H1 (cell line): ENCODE data around the gene CCDC33.

Source experiments
- BRCA1 ChIP-seq: IDR thresholded peaks from 2 replicates; pipeline ENCODE4 v1.6.1; 2012; ENCODE audit warnings: low read depth, low read length, improper control_type of control experiment
- EP300 ChIP-seq, 2 experiments: IDR thresholded peaks; 1 replicate in 1 of 2; 2 replicates in 1 of 2; pipeline ENCODE4 v1.6.1; 2011 to 2012; ENCODE audit warnings: low read depth in 2 of 2, low read length in 2 of 2, mild to moderate bottlenecking in 2 of 2, borderline replicate concordance in 1 of 2, inconsistent platforms in 1 of 2, moderate library complexity in 1 of 2
- POLR2A ChIP-seq, 2 experiments: IDR thresholded peaks; 1 replicate in 1 of 2; 2 replicates in 1 of 2; pipeline ENCODE4 v1.6.1; 2011; ENCODE audit warnings: low read depth in 2 of 2, low read length in 2 of 2, mild to moderate bottlenecking in 2 of 2; ENCODE audit errors: control extremely low read depth in 1 of 2
- POLR2AphosphoS5 ChIP-seq: IDR thresholded peaks from 2 replicates; pipeline ENCODE4 v1.6.1; 2011; ENCODE audit warnings: low read depth, low read length
- RFX5 ChIP-seq: IDR thresholded peaks from 2 replicates; pipeline ENCODE4 v1.6.1; 2011; ENCODE audit warnings: low read depth, low read length, improper control_type of control experiment, borderline replicate concordance
- RNF2 ChIP-seq: fragments of 200-900, 300-1000 bp; sonication (generic); IDR thresholded peaks from 2 replicates; pipeline ENCODE4 v1.7.1; 2016; ENCODE audit warnings: borderline replicate concordance, low read depth, mild to moderate bottlenecking, antibody characterized with exemption, low read length; ENCODE audit not compliant: poor library complexity, severe bottlenecking; ENCODE audit errors: missing control alignments
- RXRA ChIP-seq: IDR thresholded peaks from 2 replicates; pipeline ENCODE4 v1.6.1; 2011; ENCODE audit warnings: low read depth, mild to moderate bottlenecking, low read length, moderate library complexity; ENCODE audit not compliant: insufficient read depth
- SIN3A ChIP-seq, 2 experiments: IDR thresholded peaks in 1 of 2; conservative IDR thresholded peaks in 1 of 2; 2 replicates each; pipeline ENCODE4 v1.6.1; 2011 to 2012; ENCODE audit warnings: low read length in 2 of 2, improper control_type of control experiment in 1 of 2, low read depth in 1 of 2, mild to moderate bottlenecking in 1 of 2
- SRF ChIP-seq: IDR thresholded peaks from 2 replicates; pipeline ENCODE4 v1.6.1; 2011; ENCODE audit warnings: mild to moderate bottlenecking, low read depth, low read length, moderate library complexity
- SUZ12 ChIP-seq: fragments of 200-600 bp; sonication (generic); IDR thresholded peaks from 2 replicates; pipeline ENCODE4 v1.6.1; 2012; ENCODE audit warnings: mild to moderate bottlenecking, inconsistent platforms, low read length, moderate library complexity, mixed read lengths
- YY1 ChIP-seq: IDR thresholded peaks from 2 replicates; pipeline ENCODE4 v1.6.1; 2011; ENCODE audit warnings: low read depth, mild to moderate bottlenecking, low read length
- TF ChIP-seq, protein P1 (sequence below), 3 experiments: IDR thresholded peaks; 1 replicate in 2 of 3; 2 replicates in 1 of 3; pipeline versions ENCODE4 v1.5.1 to v1.6.1; 2011; ENCODE audit warnings: low read length in 3 of 3, mild to moderate bottlenecking in 3 of 3, inconsistent platforms in 2 of 3, low read depth in 1 of 3, moderate library complexity in 1 of 3; ENCODE audit not compliant: insufficient read depth in 1 of 3; ENCODE audit errors: control extremely low read depth in 1 of 3

GRCh38 chr15:74295800-74296199 lies 59.7 kb downstream of the CCDC33 start:
- TF ChIP-seq SRF: no peak
- TF ChIP-seq POLR2A (IDR thresholded peaks at IDR 0.05; ENCODE audit: control extremely low read depth in 1 of 2, low read depth in 2 of 2, low read length in 2 of 2): no peak
- TF ChIP-seq EP300 (IDR thresholded peaks at IDR 0.05; ENCODE audit: borderline replicate concordance in 1 of 2, low read depth in 2 of 2, low read length in 2 of 2): no peak
- no peak for TF ChIP-seq POLR2AphosphoS5
- no peak for TF ChIP-seq BRCA1
- TF ChIP-seq, protein P1, sequence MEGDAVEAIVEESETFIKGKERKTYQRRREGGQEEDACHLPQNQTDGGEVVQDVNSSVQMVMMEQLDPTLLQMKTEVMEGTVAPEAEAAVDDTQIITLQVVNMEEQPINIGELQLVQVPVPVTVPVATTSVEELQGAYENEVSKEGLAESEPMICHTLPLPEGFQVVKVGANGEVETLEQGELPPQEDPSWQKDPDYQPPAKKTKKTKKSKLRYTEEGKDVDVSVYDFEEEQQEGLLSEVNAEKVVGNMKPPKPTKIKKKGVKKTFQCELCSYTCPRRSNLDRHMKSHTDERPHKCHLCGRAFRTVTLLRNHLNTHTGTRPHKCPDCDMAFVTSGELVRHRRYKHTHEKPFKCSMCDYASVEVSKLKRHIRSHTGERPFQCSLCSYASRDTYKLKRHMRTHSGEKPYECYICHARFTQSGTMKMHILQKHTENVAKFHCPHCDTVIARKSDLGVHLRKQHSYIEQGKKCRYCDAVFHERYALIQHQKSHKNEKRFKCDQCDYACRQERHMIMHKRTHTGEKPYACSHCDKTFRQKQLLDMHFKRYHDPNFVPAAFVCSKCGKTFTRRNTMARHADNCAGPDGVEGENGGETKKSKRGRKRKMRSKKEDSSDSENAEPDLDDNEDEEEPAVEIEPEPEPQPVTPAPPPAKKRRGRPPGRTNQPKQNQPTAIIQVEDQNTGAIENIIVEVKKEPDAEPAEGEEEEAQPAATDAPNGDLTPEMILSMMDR (IDR thresholded peaks at IDR 0.05; ENCODE audit: control extremely low read depth in 1 of 3, insufficient read depth in 1 of 3, low read depth in 1 of 3, low read length in 3 of 3): peak in 2 of 3 experiments; percentile 49 to 59; a peak in 3 of 4 replicates
- TF ChIP-seq YY1: no peak
- TF ChIP-seq SUZ12: no peak
- TF ChIP-seq RNF2: no peak
- no peak for TF ChIP-seq SIN3A (conservative IDR thresholded peaks at IDR 0.05 in 1 of 2, IDR thresholded peaks at IDR 0.05 in 1 of 2; ENCODE audit: low read depth in 1 of 2, low read length in 2 of 2)
- no peak for TF ChIP-seq RFX5
- no peak for TF ChIP-seq RXRA
